ENCODE results near the gene RNLS. TPM values are rescaled to one million over a fixed set of nuclear protein-coding genes. Genes with fewer than 3 reads are reported as not detected.

RNLS gene
- total RNA-seq, 1 donor from 2014 or later, result 1.7 TPM

DNA sequence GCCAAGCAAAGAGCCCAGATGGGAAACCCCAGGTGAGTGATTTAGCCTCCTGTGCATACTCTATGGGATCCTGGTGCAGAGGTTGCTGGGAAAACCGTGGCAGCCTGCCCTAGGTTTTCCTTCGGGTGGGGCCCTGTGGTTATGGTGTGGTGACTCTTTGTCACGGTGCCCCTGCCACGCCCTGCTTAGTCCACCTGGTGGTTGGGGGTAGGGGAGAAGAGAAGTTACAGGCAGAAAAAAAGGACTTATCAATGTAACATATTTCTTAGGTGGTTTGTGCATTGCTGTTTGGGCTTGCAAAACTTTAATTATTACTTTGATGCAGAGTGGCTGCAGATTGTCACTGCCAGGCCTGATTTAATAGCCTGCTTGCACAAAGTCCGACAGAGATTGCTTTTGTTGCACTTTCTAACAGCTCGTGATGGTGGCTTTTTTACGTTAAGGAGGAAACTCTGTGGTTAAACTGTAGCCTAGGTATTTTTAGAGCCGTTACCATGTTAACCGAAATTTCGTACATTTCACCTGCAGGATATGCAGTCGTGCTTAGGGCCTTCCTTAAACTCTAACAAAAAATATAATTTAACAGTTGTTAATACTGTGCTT is 197.4 kb downstream of the RNLS start:
- no peak for DNase-seq (ENCODE audit: extremely low spot score, unreplicated experiment)
- no peak for TF ChIP-seq CTCF (IDR thresholded peaks at IDR 0.05)
- Mint-ChIP-seq H3K27ac (ENCODE audit: unreplicated experiment) (no peak overlapping the region), H3K4me1 (ENCODE audit: unreplicated experiment) (no peaks in the 10 kb centered on the region), H3K36me3 (ENCODE audit: unreplicated experiment) (no peaks in the 10 kb centered on the region), H3K27me3 (ENCODE audit: unreplicated experiment) (no peaks in the 10 kb centered on the region), H3K9me3 (ENCODE audit: unreplicated experiment) (peaks cover 8% of the 10 kb centered on the region), H3K4me3 (ENCODE audit: unreplicated experiment) (no peak overlapping the region)

DNA sequence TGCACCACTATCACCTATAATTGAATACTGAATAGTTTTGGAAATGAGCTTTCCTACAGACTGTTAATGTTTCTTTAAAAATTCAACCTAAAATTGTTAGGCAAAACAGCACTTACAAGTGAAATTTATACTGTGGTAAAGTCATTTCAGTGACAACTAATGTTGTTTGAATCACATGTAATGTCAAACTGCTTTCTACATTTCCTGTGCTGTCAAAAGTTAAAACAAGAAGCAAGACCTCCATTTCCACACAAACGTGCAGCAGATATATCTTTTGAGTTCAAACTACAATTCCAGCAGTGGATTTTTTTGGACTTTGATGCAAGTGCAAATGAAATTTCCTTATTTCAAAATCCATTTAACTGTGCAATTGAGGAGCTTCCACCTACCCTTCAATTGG is 199.8 kb downstream of the RNLS start:
- Mint-ChIP-seq H3K27me3 (ENCODE audit: unreplicated experiment) (no peaks in the 10 kb centered on the region), H3K27ac (ENCODE audit: unreplicated experiment) (no peak overlapping the region), H3K36me3 (ENCODE audit: unreplicated experiment) (no peaks in the 10 kb centered on the region), H3K4me3 (ENCODE audit: unreplicated experiment) (no peak overlapping the region), H3K4me1 (ENCODE audit: unreplicated experiment) (no peaks in the 10 kb centered on the region), H3K9me3 (ENCODE audit: unreplicated experiment) (peaks cover 8% of the 10 kb centered on the region)
- no peak for DNase-seq (ENCODE audit: extremely low spot score, unreplicated experiment)
- TF ChIP-seq CTCF (IDR thresholded peaks at IDR 0.05), result no peak

GRCh38 chr10:88382699-88383098 is 200.4 kb downstream of the RNLS start:
- Mint-ChIP-seq H3K4me3 (ENCODE audit: unreplicated experiment) (no peak overlapping the region), H3K4me1 (ENCODE audit: unreplicated experiment) (no peaks in the 10 kb centered on the region), H3K27me3 (ENCODE audit: unreplicated experiment) (no peaks in the 10 kb centered on the region), H3K27ac (ENCODE audit: unreplicated experiment) (no peak overlapping the region), H3K36me3 (ENCODE audit: unreplicated experiment) (no peaks in the 10 kb centered on the region), H3K9me3 (ENCODE audit: unreplicated experiment) (peaks cover 8% of the 10 kb centered on the region)
- no peak for TF ChIP-seq CTCF (IDR thresholded peaks at IDR 0.05)
- no peak for DNase-seq (ENCODE audit: extremely low spot score, unreplicated experiment)

DNA sequence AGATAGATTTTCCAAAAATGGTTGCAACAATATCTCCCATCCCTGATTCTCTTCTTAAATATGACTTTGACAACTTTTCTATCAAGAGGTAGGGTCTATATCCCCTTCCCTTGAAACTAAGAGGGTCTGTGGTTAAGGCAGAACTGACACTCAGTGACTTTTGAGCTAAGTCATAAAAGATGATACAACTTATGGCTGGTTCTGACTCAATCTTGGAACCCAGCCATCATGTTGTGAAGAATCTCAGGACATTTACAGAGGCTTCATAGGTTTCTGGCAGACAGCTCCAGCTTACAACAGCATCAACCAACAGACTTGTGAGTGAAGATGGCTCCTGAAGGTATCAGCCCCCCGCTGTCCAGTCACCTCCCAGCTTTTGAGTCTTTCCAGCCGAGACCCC is 203.5 kb downstream of the RNLS start:
- no peak for DNase-seq (ENCODE audit: extremely low spot score, unreplicated experiment)
- peaks cover 3% of the 10 kb centered on the region for H3K27me3 Mint-ChIP-seq (ENCODE audit: unreplicated experiment)
- H3K9me3 Mint-ChIP-seq (ENCODE audit: unreplicated experiment), result peaks cover 8% of the 10 kb centered on the region
- no peaks in the 10 kb centered on the region for H3K4me1 Mint-ChIP-seq (ENCODE audit: unreplicated experiment)
- no peak for TF ChIP-seq CTCF (IDR thresholded peaks at IDR 0.05)
- H3K4me3 Mint-ChIP-seq (ENCODE audit: unreplicated experiment), result no peak overlapping the region
- no peaks in the 10 kb centered on the region for H3K36me3 Mint-ChIP-seq (ENCODE audit: unreplicated experiment)
- H3K27ac Mint-ChIP-seq (ENCODE audit: unreplicated experiment), result no peak overlapping the region

- Mint-ChIP-seq H3K4me3 (ENCODE audit: unreplicated experiment) (no peak overlapping the region), H3K27me3 (ENCODE audit: unreplicated experiment) (peaks cover 3% of the 10 kb centered on the region), H3K36me3 (ENCODE audit: unreplicated experiment) (no peaks in the 10 kb centered on the region), H3K9me3 (ENCODE audit: unreplicated experiment) (peaks cover 3% of the 10 kb centered on the region), H3K27ac (ENCODE audit: unreplicated experiment) (no peak overlapping the region), H3K4me1 (ENCODE audit: unreplicated experiment) (no peaks in the 10 kb centered on the region)
- no peak for DNase-seq (ENCODE audit: extremely low spot score, unreplicated experiment)
- no peak for TF ChIP-seq CTCF (IDR thresholded peaks at IDR 0.05)
Observed at GRCh38 chr10:88377510-88377909, 205.6 kb downstream of the RNLS start.

All from osteocyte (in vitro differentiated cells).